Fibroblast of upper back skin (primary cell): ENCODE results near the gene MBP.
A peak's percentile ranks its signal among the peaks of the same experiment; 100 is the strongest.
"Not testable (repeated sequence)": the region's sequence is repeated elsewhere in the genome, so short reads cannot be mapped to it uniquely, and the experiment has no call there.

Source experiments
- DNase-seq: peaks from one replicate; pipeline ENCODE4 v3.0.0-alpha.2; 2013

Gene MBP

DNA sequence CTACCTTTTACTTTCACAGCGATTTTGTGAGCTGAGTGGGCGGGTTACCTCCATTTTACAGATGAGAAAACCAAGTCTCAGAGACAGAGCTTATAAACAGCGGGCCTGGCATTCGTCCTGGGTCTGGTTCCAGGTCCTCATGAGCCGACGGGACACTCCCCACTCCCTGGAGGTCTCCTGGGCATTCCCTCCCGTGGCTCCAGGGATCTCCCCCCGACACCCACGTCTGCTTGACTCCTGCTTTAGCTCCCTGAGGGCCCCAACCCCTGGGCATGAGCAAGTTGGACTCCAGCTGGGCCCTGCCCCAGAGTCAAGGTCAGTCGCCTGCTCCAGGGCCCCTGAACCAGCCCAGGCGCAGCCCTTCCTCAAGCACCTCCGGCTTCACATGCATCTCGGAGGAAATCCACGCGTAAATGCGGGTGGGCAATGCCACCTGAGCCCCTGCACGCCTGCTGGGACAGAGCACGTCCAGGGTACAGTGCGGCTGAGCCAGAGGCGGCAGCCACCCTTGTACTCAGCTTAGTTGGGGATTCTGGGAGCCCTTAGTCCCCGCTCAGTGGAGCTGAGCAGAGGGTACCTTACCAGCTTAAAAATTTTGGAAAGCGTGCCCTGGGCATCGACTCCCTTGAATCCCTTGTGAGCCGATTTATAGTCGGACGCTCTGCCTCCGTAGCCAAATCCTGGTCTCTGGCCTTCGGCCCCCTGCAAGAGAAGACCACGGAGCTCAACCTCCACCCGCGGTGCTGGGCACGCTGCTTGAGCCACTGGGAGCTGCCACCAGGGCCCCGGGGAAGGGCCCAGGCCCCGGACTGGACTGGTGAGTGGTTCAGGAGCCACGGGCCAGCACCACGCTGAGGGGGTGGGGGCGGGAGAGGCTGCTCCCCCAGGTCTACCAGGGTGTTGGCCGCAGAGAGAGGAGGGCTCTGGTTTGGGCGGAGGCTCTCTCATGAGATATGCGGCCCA lies 148.1 kb downstream of the MBP start:
- DNase-seq, result no peak

DNA sequence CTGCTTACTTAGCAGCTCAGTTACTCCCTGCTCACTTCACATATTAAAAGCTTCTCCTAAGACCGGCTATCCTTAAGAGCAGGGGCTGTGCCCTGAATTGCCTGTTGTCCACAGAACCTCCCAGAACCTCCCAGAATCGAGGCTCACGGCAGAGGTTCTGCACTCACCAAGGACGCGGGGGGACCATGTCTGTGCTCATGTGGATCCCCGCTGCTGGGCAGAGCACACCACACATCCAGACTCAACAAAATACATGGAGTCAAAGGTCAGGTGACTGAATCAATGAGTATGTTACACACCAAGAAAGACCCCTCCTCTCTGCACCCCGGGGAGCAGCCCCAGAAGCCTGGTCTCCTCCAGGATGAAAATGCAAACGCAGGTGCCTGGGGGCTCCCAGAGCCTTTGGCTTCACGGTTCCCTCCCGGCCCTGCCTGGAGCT lies 149.0 kb downstream of the MBP start:
- DNase-seq, result no peak

GRCh38 chr18:76982841-76983583 lies 149.6 kb downstream of the MBP start:
- peak; percentile 66 for DNase-seq

DNA sequence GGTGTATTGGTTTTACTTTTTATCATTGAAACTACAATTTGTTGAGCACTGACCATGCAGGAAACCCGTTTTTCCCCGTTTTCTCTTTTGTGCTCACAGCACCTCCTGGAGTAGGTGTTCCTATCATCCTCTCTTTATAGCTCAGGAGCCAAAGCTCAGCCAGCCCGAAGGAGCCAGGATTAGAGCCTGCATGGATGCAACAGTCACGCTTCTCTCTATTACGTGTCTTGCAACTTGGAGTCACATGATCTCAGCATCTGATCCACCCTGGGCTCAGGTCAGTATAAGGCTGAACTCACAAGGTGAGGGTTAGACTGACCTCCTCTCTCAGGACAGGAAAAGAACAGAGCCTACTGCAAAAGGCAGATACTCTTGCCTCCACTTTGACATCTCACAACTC lies 150.5 kb downstream of the MBP start:
- no peak for DNase-seq

DNA sequence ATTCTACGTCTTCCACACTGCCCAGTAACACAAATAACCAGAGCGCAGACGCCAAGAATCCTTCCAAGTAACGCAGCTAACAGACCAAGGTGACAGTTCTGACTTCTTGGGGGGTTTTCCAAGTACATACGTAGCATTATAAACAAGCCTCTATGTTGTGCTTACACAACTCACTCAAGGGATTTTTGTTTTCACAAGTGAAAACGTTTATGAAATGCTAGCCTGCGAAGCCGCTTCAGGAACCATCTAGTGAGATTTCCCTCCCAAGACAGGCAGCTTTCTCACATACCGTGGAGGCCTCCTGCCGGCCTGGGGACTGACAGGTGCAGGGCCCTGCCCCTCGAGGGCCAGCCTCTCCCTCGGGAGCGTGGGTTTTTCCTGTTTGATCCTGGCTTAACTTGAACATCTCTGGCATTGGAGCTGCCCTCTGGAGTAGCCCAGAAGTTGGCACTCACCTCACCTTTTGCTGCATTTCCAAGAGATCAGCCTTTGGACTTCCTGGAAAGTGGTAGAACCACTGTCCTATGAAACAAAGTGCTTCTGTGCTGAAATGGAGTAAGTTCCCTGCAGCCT lies 151.1 kb downstream of the MBP start:
- no peak for DNase-seq

DNA sequence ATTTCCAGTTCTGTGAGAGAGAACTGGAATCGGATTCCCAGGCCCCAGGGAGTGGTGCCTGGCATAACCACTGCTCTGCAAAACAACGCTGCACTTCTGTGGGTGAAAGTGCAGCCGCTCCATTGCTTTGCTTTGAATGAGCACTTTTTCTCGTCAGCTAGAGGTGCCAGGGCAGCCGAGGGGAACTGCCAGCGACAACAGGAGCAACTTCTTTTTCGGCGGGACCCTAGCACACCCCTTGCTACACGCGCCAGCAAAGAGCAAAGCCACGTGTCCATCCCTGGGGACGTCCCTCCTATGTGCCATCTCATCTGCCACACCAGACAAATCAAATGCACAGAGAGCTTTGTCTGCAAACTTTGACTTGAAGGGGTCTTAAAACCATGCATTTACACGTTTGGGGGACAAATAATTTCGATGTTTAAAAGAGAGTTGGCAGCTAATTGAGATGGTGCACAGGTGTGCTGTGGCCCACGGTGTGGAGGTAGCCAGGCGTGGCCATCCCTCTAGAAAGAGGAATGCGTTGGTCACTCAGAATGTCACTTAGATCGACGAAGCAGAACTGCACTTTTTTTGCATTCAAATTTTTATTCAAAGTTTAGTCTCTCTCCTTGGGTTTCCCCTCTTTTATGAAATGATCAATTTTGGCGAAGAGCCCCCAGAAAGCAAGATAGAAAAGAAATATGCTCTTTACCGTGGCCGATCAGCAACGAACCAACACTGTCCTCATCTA lies 151.8 kb downstream of the MBP start:
- no peak for DNase-seq

DNA sequence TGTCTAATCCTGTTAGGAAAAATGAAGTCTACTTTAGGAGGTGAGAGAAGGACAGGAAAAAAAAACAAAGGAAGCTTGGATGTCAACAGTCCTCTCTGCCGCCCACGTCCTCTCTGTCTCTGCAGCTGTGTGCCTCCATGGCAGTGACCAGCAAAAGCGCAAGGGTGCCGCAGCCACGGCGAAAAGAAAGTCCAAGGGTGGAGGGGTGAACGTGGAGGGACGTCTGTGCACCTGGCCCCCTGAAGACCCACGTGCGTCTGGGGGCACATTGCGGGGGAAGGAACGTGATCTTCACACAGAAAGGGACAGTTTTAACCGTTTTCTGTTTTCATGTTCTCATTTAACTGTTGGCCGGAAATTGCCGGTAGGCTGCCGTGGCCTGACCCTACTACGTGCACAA lies 152.7 kb downstream of the MBP start:
- DNase-seq, result no peak

DNA sequence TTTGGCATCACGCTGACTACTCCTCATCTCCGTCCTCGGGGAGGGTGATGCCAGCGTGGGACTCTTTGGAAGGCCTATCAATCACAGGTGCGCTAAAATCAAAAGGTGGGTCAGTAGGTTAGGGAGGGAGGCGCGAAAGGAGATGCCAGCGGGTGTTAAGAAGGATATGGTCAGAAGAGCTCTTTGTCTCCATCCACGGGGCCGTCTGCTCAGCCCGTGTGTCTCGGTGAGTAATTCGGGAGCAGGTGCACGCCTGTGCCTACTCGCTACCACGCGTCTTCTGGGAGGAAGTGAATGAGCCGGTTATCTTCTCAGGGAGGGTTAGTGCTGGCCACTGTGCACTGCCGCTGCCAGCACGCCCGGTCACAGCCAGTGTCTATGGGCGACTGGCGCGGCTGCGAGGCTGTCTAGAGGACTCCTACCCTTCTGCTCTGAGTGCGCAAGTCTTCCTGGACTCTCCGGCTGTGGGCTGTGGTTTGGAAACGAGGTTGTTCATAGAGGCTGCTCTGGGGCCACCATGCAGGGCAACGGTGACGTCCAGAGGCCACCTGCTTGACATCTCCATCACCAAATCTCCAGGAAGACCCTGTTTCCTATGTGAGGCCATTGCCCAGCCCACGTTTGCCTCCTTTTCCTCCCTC lies 153.4 kb downstream of the MBP start:
- DNase-seq, result no peak

DNA sequence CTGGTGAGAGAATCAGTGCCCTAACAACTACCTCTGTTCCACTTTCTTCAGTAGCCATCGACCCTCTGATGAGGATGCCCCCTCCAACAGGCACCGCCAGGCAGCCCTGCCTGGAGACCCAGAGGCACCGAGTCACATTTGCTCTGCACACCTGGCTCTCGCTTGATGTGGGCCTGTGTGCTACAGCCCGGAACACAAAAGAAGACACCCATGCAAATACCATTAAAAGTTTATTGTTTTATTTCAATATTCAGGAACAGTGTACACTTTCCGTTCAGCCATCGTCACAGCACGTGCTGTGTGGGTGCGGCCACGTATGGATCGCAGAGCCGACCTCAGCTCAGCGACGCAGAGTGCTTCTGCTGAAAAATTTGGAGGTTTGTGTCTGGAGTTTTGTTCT lies 154.0 kb downstream of the MBP start:
- DNase-seq, result no peak

GRCh38 chr18:76977684-76978232 lies 154.8 kb downstream of the MBP start:
- no peak for DNase-seq

DNA sequence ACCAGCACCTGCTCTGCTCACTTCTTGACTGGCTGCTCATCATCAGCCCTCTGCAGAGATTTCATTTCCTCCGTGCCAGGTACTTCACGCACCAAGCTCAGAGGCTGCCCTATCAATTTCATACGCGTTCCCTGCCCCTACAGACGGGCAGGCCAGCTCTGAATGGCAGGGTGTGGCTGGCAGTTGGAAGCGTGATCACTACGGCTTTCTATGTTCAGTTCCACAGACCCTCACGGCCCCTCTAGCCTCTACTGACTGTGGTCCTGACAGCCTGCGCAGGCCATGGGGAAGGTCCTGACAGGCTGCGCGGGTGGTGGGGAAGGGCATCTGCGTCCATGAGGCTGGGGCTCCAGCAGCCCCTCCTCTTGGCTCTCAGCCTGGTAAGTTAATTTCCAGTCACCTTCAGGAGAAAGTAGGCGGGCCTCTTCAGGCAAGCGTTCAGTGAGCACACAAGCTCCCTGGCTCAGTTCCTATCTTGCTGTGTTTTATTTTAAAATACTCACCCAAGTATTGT lies 155.4 kb downstream of the MBP start:
- no peak for DNase-seq

- DNase-seq, result no peak
These were observed 156.9 kb downstream of the MBP start for GRCh38 chr18:76975577-76976110.

DNA sequence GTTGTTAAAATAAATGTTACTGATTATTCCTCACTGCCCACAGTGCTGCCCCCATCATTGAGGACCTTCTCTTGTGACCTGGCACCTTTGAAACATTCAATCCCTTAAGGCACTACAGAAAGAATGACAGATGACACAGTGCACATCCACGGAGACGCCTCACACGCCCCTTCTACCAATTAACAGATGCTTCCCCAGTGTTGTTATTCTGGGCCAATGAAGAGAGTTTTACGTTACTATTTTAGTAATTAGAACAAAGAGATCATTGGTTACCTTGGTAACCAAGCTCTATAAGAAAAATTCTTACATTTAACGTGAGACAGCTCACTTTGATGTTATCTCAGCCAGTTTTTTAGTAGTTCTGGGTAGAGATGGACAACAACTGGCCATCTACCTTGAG lies 158.2 kb downstream of the MBP start:
- no peak for DNase-seq

DNA sequence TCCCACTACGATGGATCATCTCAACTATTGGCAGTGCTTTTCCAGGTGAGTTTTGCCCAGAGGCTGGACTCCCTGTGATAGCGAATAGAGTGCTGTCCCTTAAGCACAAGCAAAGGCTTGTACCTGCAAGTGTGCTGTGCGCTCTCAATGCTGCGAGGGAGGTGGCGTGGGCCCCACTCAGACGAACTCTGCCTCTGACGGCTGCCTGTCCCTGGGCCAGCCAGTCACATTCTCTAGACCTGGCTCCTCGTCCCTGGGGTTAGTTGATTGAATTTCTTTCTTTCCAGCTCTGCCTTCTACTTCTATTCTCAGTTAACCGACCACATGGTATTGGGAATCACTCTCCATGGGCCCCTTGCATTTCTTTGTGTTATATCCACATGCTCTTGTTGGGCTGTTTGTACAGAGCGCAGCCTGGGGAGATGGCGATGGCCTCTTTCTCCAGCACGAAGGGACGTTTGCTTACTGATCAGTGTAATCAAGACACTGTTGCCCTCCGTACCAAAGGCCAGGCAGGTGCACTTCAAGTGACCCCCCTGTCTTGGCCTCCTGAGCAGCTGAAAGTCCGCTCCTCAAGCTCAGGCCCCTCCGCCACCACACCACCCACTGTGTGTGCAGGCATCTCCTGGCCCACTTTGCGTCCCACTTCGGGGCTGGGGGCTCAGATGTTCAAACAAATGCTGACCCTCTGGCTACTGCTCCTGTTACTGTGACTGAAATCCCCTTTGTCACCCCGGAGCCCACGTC lies 158.9 kb downstream of the MBP start:
- no peak for DNase-seq

DNA sequence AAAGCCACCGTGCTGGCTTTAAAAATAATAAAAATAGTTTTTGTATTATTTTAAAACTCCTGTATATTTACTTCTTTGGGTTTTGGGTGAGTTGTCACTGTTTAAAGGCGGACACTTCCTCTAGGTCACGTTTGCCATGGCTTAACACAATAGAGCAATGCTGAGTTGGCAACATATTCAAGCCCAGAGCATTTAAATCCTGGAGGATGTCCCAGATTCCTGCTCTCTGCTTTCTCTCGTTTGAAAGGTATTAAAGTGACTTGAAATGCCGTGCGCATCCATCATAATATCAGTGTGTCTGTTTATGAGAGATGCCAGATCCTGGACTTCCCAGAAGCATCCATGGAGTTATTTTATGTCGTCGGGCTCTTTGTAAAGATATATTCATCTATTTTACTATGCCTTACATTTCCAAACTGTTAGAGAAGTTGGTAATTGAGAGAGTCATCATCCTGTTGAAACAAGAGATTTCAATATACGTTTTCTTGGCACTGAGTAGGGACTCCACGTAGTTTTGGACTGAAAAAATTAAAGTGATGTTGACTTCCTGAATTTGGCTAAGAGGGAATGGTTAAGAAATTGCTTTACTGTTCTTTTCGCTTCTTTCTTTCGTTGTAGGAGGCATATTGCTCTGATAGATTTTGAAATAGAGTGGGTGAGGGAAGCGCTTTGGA lies 159.6 kb downstream of the MBP start:
- DNase-seq, result peak; percentile 18

- no peak for DNase-seq
These were observed 160.3 kb downstream of the MBP start for GRCh38 chr18:76972241-76972640.

DNA sequence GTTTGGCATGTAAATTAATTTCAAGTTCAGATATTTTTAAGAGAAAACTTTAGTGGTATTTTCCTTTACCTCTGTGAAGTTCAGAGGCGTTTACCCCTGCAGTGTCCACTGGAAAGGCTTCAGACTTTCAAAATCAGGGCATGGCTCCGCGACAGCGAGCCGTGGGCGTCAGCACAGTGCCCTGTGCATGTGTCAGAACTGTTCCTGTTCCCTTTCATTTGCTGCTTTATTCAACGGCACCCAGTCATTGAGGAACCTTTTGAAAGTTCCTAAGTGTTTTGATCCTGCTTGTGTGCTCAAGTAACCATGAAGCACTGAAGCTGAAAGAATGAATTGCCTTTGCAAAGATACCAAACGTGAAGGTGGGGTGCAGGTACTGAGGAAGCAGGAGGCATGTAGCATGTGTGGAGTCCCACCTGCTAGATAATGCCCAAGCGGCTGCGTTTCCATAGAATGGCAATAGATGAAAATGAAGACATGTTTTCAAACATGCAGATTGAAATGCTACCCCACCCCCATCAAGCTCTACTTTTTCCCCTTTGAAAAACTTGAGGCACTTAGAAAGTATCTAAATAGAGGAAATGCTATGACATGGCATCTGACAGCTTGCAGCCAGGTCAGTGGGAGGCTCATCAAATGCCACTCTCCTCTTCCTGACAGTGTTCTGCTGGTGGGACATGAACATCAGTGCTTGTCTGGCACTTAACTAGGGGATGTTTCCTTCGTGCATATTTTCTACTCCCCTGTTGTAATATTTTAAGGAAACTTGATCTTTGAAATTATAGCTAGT lies 161.6 kb downstream of the MBP start:
- DNase-seq, result no peak

DNA sequence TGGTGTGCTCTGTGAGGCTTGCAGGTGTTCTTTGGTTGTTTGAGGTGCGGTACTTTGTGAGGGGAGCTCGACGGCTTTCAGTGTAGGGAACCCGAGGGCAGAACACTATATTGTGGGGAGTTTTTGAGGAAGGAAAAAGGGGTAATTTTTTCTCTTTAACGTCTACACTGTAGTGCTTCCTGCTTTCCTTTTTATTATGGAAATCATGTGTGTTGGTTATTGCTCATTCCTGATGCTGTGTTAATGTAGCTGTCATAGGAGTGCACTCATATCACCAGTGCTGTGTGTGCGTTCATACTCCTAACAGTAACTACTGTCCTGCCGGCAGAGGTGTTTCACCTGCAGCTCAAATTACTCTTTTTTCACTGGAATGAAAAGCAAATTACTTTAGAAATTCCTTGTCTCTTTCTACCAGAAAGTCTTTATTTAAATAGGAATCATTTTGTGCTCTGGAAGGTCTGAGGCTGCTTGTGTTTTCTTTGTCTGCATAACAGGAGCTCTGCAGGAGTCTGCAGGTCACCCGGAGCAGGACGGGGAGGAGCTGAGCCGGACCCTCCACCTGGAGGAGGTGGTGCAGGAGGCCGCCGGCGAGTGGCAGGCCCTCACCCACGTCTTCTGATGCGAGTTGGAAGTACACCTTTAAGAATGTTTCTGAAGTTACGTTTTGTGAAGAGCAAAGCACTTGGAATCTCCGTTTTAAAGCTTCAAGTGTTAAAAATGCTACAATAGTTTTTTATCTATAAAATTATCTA lies 164.7 kb downstream of the MBP start:
- DNase-seq, result no peak

DNA sequence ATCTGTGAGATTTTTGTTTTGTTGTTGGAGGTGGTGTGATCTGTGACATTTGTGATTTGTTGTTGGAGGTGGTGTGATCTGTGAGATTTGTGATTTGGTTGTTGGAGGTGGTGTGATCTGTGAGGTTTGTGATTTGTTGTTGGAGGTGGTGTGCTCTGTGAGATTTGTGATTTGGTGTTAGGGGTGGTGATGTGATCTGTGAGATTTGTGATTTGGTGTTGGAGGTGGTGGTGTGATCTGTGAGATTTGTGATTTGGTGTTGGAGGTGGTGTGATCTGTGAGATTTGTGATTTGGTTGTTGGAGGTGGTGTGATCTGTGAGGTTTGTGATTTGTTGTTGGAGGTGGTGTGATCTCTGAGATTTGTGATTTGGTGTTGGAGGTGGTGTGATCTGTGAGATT lies 165.3 kb downstream of the MBP start:
- not testable (repeated sequence) for DNase-seq
